Measurements from ENCODE around the gene SLC39A12.

DNA sequence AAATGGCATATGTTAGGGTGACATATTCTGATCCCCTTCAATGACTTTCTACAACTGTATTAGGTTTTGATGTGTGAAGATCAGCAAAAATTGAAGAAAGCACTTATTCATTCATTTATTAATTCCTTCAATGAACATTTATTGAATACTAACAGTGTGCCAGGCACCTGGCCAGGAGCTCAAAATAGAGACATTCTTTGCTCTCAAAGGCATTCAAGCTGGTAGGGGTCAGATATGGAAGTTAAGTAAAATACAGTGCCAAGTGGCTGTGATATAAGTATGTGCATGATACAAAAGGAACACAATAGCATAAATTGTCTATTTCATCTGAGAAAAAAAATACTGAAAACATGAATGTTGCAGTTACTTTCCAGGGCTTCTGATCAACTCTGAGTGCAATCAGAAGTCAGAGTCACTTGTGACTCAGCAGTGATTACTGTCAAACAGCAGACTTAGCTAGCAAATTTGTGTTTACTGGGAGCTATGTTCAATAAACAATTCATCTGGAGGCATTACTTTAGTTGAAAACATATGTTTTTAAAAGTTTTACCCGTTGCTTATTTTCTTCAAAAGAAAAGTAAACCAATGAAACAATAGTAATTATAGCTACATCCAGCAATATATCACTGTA is 128.1 kb downstream of the SLC39A12 start:
- TF ChIP-seq, protein P1, sequence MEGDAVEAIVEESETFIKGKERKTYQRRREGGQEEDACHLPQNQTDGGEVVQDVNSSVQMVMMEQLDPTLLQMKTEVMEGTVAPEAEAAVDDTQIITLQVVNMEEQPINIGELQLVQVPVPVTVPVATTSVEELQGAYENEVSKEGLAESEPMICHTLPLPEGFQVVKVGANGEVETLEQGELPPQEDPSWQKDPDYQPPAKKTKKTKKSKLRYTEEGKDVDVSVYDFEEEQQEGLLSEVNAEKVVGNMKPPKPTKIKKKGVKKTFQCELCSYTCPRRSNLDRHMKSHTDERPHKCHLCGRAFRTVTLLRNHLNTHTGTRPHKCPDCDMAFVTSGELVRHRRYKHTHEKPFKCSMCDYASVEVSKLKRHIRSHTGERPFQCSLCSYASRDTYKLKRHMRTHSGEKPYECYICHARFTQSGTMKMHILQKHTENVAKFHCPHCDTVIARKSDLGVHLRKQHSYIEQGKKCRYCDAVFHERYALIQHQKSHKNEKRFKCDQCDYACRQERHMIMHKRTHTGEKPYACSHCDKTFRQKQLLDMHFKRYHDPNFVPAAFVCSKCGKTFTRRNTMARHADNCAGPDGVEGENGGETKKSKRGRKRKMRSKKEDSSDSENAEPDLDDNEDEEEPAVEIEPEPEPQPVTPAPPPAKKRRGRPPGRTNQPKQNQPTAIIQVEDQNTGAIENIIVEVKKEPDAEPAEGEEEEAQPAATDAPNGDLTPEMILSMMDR (conservative IDR thresholded peaks at IDR 0.05; ENCODE audit: low read depth in 2 of 2): no peak
- TF ChIP-seq EZH2 (IDR thresholded peaks at IDR 0.05; ENCODE audit: low read depth, unreplicated experiment) (no peak), POLR2AphosphoS5 (IDR thresholded peaks at IDR 0.05; ENCODE audit: low read depth) (no peak), EZH2phosphoT487 (IDR thresholded peaks at IDR 0.05; ENCODE audit: unreplicated experiment) (no peak), CREB1 (CRISPR knock-in tag; IDR thresholded peaks at IDR 0.05; ENCODE audit: low read depth) (no peak), ZNF331 (CRISPR knock-in tag; IDR thresholded peaks at IDR 0.05; ENCODE audit: low read depth) (no peak), JUNB (IDR thresholded peaks at IDR 0.05; ENCODE audit: unreplicated experiment) (no peak), NANOG (IDR thresholded peaks at IDR 0.05; ENCODE audit: borderline replicate concordance) (no peak), STAT1 (IDR thresholded peaks at IDR 0.05; ENCODE audit: unreplicated experiment) (no peak)
- TF ChIP-seq, protein P2, sequence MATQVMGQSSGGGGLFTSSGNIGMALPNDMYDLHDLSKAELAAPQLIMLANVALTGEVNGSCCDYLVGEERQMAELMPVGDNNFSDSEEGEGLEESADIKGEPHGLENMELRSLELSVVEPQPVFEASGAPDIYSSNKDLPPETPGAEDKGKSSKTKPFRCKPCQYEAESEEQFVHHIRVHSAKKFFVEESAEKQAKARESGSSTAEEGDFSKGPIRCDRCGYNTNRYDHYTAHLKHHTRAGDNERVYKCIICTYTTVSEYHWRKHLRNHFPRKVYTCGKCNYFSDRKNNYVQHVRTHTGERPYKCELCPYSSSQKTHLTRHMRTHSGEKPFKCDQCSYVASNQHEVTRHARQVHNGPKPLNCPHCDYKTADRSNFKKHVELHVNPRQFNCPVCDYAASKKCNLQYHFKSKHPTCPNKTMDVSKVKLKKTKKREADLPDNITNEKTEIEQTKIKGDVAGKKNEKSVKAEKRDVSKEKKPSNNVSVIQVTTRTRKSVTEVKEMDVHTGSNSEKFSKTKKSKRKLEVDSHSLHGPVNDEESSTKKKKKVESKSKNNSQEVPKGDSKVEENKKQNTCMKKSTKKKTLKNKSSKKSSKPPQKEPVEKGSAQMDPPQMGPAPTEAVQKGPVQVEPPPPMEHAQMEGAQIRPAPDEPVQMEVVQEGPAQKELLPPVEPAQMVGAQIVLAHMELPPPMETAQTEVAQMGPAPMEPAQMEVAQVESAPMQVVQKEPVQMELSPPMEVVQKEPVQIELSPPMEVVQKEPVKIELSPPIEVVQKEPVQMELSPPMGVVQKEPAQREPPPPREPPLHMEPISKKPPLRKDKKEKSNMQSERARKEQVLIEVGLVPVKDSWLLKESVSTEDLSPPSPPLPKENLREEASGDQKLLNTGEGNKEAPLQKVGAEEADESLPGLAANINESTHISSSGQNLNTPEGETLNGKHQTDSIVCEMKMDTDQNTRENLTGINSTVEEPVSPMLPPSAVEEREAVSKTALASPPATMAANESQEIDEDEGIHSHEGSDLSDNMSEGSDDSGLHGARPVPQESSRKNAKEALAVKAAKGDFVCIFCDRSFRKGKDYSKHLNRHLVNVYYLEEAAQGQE (IDR thresholded peaks at IDR 0.05; ENCODE audit: unreplicated experiment): no peak
